Measurements from ENCODE around the gene FBXL7.

Gene FBXL7

DNA sequence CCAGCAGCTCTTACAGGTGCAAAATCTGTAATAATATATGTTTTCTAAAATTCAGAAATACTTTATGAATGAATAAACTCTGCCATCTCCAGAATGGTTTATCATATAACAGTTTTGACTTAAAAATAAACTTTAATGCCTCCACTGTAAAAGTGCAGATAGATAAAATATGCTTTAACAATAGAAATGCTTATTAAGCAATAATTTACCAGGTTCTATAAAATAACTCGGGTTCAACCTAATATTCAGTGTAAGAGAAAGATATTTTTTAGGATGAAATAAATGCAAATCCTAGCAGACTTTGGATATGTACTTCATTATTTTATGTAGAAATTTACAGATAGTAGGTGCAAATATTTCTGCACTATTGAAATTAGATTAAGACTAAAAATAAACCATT is 74.1 kb downstream of the FBXL7 start:
- TF ChIP-seq RARB (CRISPR knock-in tag; IDR thresholded peaks at IDR 0.05) (no peak), GLIS3 (CRISPR knock-in tag; IDR thresholded peaks at IDR 0.05) (no peak), ARNTL (CRISPR knock-in tag; IDR thresholded peaks at IDR 0.05; ENCODE audit: borderline replicate concordance, low read depth) (no peak), ESRRG (CRISPR knock-in tag; IDR thresholded peaks at IDR 0.05) (no peak), TCF4 (CRISPR knock-in tag; IDR thresholded peaks at IDR 0.05; ENCODE audit: borderline replicate concordance) (no peak), ZNF565 (CRISPR knock-in tag; conservative IDR thresholded peaks at IDR 0.05; ENCODE audit: low read depth) (no peak), ZNF70 (CRISPR knock-in tag; IDR thresholded peaks at IDR 0.05) (no peak), ZFP30 (CRISPR knock-in tag; IDR thresholded peaks at IDR 0.05) (no peak), BACH2 (CRISPR knock-in tag; IDR thresholded peaks at IDR 0.05; ENCODE audit: borderline replicate concordance) (no peak), TOX (CRISPR knock-in tag; IDR thresholded peaks at IDR 0.05; ENCODE audit: borderline replicate concordance) (no peak)
- TF ChIP-seq, protein P1, sequence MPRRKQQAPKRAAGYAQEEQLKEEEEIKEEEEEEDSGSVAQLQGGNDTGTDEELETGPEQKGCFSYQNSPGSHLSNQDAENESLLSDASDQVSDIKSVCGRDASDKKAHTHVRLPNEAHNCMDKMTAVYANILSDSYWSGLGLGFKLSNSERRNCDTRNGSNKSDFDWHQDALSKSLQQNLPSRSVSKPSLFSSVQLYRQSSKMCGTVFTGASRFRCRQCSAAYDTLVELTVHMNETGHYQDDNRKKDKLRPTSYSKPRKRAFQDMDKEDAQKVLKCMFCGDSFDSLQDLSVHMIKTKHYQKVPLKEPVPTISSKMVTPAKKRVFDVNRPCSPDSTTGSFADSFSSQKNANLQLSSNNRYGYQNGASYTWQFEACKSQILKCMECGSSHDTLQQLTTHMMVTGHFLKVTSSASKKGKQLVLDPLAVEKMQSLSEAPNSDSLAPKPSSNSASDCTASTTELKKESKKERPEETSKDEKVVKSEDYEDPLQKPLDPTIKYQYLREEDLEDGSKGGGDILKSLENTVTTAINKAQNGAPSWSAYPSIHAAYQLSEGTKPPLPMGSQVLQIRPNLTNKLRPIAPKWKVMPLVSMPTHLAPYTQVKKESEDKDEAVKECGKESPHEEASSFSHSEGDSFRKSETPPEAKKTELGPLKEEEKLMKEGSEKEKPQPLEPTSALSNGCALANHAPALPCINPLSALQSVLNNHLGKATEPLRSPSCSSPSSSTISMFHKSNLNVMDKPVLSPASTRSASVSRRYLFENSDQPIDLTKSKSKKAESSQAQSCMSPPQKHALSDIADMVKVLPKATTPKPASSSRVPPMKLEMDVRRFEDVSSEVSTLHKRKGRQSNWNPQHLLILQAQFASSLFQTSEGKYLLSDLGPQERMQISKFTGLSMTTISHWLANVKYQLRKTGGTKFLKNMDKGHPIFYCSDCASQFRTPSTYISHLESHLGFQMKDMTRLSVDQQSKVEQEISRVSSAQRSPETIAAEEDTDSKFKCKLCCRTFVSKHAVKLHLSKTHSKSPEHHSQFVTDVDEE (CRISPR knock-in tag; IDR thresholded peaks at IDR 0.05), result no peak
- TF ChIP-seq, protein P2, sequence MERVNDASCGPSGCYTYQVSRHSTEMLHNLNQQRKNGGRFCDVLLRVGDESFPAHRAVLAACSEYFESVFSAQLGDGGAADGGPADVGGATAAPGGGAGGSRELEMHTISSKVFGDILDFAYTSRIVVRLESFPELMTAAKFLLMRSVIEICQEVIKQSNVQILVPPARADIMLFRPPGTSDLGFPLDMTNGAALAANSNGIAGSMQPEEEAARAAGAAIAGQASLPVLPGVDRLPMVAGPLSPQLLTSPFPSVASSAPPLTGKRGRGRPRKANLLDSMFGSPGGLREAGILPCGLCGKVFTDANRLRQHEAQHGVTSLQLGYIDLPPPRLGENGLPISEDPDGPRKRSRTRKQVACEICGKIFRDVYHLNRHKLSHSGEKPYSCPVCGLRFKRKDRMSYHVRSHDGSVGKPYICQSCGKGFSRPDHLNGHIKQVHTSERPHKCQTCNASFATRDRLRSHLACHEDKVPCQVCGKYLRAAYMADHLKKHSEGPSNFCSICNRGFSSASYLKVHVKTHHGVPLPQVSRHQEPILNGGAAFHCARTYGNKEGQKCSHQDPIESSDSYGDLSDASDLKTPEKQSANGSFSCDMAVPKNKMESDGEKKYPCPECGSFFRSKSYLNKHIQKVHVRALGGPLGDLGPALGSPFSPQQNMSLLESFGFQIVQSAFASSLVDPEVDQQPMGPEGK (CRISPR knock-in tag; IDR thresholded peaks at IDR 0.05; ENCODE audit: borderline replicate concordance), result no peak
- ATAC-seq, result no peak

DNA sequence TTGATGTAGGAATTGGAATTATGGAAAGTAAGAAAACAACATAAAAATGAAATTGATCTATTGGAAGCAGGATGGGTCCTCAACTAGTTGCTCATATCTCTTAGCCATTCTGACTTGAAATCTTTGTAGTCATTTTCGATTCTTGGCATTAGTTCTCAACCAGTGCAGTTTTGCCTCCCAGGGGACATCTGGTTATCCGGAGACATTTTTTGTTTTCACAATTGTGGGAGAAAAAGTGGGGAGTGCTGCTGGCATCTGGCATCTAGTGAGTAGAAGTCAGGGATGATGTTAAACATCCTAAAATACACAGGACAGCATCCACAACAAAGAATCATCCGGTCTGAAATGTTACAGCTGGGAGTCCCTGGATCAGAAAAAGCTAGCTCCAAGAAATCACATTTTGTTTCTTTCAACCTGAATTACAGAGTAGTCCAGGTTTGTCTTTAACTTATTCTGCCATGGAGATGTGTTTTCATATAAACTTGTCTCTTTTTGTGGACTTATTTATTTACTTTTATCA is 74.9 kb downstream of the FBXL7 start:
- ATAC-seq, result no peak; the same call in 2 of the 3 replicates
- TF ChIP-seq, protein P1 (CRISPR knock-in tag; IDR thresholded peaks at IDR 0.05), result 0 out of 2 replicates have a peak, but pooled peaks have one; percentile 54
- TF ChIP-seq ISL1 (CRISPR knock-in tag; IDR thresholded peaks at IDR 0.05), result 0 out of 2 replicates have a peak, but pooled peaks have one; percentile 13
- no peak for TF ChIP-seq PPARA (CRISPR knock-in tag; IDR thresholded peaks at IDR 0.05; ENCODE audit: borderline replicate concordance)

DNA sequence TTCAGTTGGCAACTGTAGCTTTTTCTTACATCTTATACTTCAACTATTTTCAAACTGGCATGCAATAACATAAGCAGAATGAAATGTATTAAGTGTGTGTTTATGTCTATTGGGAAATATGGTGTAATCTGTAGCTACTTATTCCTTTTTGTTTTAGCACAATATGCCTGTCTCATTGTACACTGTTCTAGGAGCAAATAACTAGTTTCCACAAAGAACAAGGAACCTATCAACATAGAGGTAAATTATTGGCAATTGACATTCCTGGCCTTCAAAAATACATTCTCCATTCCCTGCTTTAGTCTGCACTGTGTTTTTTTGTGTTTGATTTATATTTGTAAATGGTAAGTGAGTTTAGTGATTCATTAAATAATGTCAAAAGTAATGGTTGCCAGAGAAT is 75.7 kb downstream of the FBXL7 start:
- peak; percentile 71 for TF ChIP-seq ISL1 (CRISPR knock-in tag; IDR thresholded peaks at IDR 0.05)
- no peak for TF ChIP-seq ZNF70 (CRISPR knock-in tag; IDR thresholded peaks at IDR 0.05)
- peak; percentile 14; the same call in 2 of the 3 replicates for ATAC-seq

DNA sequence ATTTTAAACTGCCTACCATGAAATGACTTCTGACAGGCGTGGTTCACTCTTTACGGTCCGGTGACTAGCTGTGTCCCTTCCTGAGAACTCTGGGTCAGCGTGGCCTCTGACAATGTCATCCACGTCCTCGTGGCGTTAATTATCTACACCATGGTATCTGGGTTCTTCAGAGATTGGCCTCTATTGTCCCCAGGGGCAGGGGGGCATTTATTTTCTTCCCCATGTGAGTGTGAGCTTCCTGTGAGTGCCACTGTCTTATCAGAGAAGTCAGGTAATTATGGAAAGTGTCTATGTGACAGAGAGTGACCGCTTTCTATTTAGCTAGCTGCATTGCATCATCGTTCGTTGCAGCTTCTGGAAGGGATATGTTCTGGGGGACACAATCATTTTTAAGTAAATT is 77.2 kb downstream of the FBXL7 start:
- ATAC-seq, result no peak; the same call in 2 of the 3 replicates
- TF ChIP-seq TOX (CRISPR knock-in tag; IDR thresholded peaks at IDR 0.05; ENCODE audit: borderline replicate concordance), result no peak
- no peak for TF ChIP-seq SNAI2 (CRISPR knock-in tag; IDR thresholded peaks at IDR 0.05)
- TF ChIP-seq, protein P3, sequence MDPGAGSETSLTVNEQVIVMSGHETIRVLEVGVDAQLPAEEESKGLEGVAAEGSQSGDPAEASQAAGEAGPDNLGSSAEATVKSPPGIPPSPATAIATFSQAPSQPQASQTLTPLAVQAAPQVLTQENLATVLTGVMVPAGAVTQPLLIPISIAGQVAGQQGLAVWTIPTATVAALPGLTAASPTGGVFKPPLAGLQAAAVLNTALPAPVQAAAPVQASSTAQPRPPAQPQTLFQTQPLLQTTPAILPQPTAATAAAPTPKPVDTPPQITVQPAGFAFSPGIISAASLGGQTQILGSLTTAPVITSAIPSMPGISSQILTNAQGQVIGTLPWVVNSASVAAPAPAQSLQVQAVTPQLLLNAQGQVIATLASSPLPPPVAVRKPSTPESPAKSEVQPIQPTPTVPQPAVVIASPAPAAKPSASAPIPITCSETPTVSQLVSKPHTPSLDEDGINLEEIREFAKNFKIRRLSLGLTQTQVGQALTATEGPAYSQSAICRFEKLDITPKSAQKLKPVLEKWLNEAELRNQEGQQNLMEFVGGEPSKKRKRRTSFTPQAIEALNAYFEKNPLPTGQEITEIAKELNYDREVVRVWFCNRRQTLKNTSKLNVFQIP (CRISPR knock-in tag; IDR thresholded peaks at IDR 0.05; ENCODE audit: borderline replicate concordance, low read depth), result no peak

DNA sequence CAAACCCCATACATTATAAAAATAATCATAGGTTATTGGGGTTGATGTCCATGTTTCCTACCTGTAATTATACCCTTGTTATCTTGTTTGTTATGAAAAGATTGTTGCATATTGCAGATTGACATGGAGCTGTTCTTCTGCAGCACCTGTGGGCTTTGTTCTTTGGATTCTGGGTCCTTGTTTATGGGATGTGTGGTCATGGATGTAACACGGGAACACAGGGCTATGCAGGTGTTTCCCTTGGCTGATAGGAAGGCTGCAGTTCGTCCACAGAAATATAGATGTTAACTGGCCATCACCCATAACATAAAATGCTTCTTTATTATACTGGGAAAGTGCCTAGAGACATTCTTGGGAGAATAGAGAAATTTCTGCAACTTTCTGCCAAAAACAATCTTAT is 77.9 kb downstream of the FBXL7 start:
- ATAC-seq, result no peak
- TF ChIP-seq ARNTL (CRISPR knock-in tag; IDR thresholded peaks at IDR 0.05; ENCODE audit: borderline replicate concordance, low read depth), result no peak
- TF ChIP-seq, protein P1 (CRISPR knock-in tag; IDR thresholded peaks at IDR 0.05), result no peak
- TF ChIP-seq ZFP30 (CRISPR knock-in tag; IDR thresholded peaks at IDR 0.05), result no peak
- TF ChIP-seq, protein P4, sequence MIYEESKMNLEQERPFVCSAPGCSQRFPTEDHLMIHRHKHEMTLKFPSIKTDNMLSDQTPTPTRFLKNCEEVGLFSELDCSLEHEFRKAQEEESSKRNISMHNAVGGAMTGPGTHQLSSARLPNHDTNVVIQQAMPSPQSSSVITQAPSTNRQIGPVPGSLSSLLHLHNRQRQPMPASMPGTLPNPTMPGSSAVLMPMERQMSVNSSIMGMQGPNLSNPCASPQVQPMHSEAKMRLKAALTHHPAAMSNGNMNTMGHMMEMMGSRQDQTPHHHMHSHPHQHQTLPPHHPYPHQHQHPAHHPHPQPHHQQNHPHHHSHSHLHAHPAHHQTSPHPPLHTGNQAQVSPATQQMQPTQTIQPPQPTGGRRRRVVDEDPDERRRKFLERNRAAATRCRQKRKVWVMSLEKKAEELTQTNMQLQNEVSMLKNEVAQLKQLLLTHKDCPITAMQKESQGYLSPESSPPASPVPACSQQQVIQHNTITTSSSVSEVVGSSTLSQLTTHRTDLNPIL (CRISPR knock-in tag; IDR thresholded peaks at IDR 0.05; ENCODE audit: low read depth), result no peak
- no peak for TF ChIP-seq RARB (CRISPR knock-in tag; IDR thresholded peaks at IDR 0.05)
- no peak for TF ChIP-seq CSDC2 (CRISPR knock-in tag; IDR thresholded peaks at IDR 0.05)
- no peak for TF ChIP-seq ZNF8 (CRISPR knock-in tag; IDR thresholded peaks at IDR 0.05)
- TF ChIP-seq TOX (CRISPR knock-in tag; IDR thresholded peaks at IDR 0.05; ENCODE audit: borderline replicate concordance), result no peak
